Gastrocnemius medialis (tissue), 4 donors: ENCODE measurements around the gene ZNF507.

ENCODE experiments used
- CTCF ChIP-seq, 5 experiments: fragments of 450-650 bp in 3 of 5; fragments of 200-600 bp in 2 of 5; sonication (generic) in 2 of 5; IDR thresholded peaks in 4 of 5; conservative IDR thresholded peaks in 1 of 5; 1 replicate in 4 of 5; 2 replicates in 1 of 5; pipeline ENCODE4 v1.5.1; 2016 to 2019; ENCODE audit warnings: antibody characterized with exemption in 5 of 5, mild to moderate bottlenecking in 3 of 5, moderate library complexity in 3 of 5
- POLR2A ChIP-seq, 2 donors: fragments of 450-650 bp; IDR thresholded peaks; one replicate each; pipeline ENCODE4 v1.6.1; 2017; ENCODE audit warnings: antibody characterized with exemption in 2 of 2, mild to moderate bottlenecking in 2 of 2, moderate library complexity in 2 of 2

GRCh38 chr19:32346901-32347300, 1.5 kb downstream of the ZNF507 start:
- TF ChIP-seq CTCF (IDR thresholded peaks at IDR 0.05 in 4 of 5, conservative IDR thresholded peaks at IDR 0.05 in 1 of 5) (no peak), POLR2A (IDR thresholded peaks at IDR 0.05) (no peak)
